ENCODE measurements around the gene KCNA10. TPM values are rescaled to one million over a fixed set of nuclear protein-coding genes. Genes with fewer than 3 reads are reported as not detected.

KCNA10 gene
- polyA plus RNA-seq, 1 donor from 2014 or later: not detected

- Mint-ChIP-seq H3K27ac (no peak overlapping the region), H3K27me3 (peaks cover 12% of the 10 kb centered on the region), H3K4me3 (no peak overlapping the region), H3K9me3 (peaks cover 0 to 3% (median 0%) of the 10 kb centered on the region in 3 donors), H3K36me3 (no peaks in the 10 kb centered on the region), H3K4me1 (no peaks in the 10 kb centered on the region)
Measured at GRCh38 chr1:110544753-110545152, 25.8 kb upstream of the KCNA10 start.

GRCh38 chr1:110542725-110543124 lies 23.8 kb upstream of the KCNA10 start:
- no peak overlapping the region for H3K27ac Mint-ChIP-seq
- peaks cover 10% of the 10 kb centered on the region for H3K27me3 Mint-ChIP-seq
- no peaks in the 10 kb centered on the region for H3K4me1 Mint-ChIP-seq
- no peaks in the 10 kb centered on the region for H3K36me3 Mint-ChIP-seq
- peaks cover 0 to 3% (median 0%) of the 10 kb centered on the region in 3 donors for H3K9me3 Mint-ChIP-seq
- H3K4me3 Mint-ChIP-seq: no peak overlapping the region

GRCh38 chr1:110541906-110542395 lies 23.0 kb upstream of the KCNA10 start:
- no peak overlapping the region for H3K27ac Mint-ChIP-seq
- no peaks in the 10 kb centered on the region for H3K36me3 Mint-ChIP-seq
- peaks cover 10% of the 10 kb centered on the region for H3K27me3 Mint-ChIP-seq
- peaks cover 0 to 3% (median 0%) of the 10 kb centered on the region in 3 donors for H3K9me3 Mint-ChIP-seq
- H3K4me3 Mint-ChIP-seq: no peak overlapping the region
- H3K4me1 Mint-ChIP-seq: no peaks in the 10 kb centered on the region

- peaks cover 0 to 3% (median 0%) of the 10 kb centered on the region in 3 donors for H3K9me3 Mint-ChIP-seq
- no peaks in the 10 kb centered on the region for H3K36me3 Mint-ChIP-seq
- H3K27me3 Mint-ChIP-seq: peaks cover 8% of the 10 kb centered on the region
- H3K4me1 Mint-ChIP-seq: no peaks in the 10 kb centered on the region
- H3K4me3 Mint-ChIP-seq: no peak overlapping the region
- no peak overlapping the region for H3K27ac Mint-ChIP-seq
Measured at GRCh38 chr1:110540891-110541685, 22.1 kb upstream of the KCNA10 start.

GRCh38 chr1:110538921-110539320 lies 19.9 kb upstream of the KCNA10 start:
- H3K27me3 Mint-ChIP-seq: peaks cover 8% of the 10 kb centered on the region
- peaks cover 0 to 3% (median 0%) of the 10 kb centered on the region in 3 donors for H3K9me3 Mint-ChIP-seq

GRCh38 chr1:110538075-110538474 lies 19.1 kb upstream of the KCNA10 start:
- Mint-ChIP-seq H3K9me3 (no peaks in the 10 kb centered on the region), H3K27me3 (peaks cover 8% of the 10 kb centered on the region), H3K4me3 (no peak overlapping the region), H3K27ac (no peak overlapping the region), H3K4me1 (no peaks in the 10 kb centered on the region), H3K36me3 (no peaks in the 10 kb centered on the region)

More at GRCh38 chr1:110538921-110539320, 19.9 kb upstream of the KCNA10 start:
- Mint-ChIP-seq H3K4me1 (no peaks in the 10 kb centered on the region), H3K36me3 (no peaks in the 10 kb centered on the region), H3K4me3 (no peak overlapping the region), H3K27ac (no peak overlapping the region)

- Mint-ChIP-seq H3K27ac (no peak overlapping the region), H3K9me3 (no peaks in the 10 kb centered on the region), H3K4me3 (no peak overlapping the region), H3K36me3 (no peaks in the 10 kb centered on the region), H3K27me3 (peaks cover 14% of the 10 kb centered on the region), H3K4me1 (no peaks in the 10 kb centered on the region)
Measured at GRCh38 chr1:110535985-110536384, 17.0 kb upstream of the KCNA10 start.

- H3K36me3 Mint-ChIP-seq: no peaks in the 10 kb centered on the region
- H3K9me3 Mint-ChIP-seq: no peaks in the 10 kb centered on the region
- peaks cover 16% of the 10 kb centered on the region for H3K27me3 Mint-ChIP-seq
- H3K4me1 Mint-ChIP-seq: no peaks in the 10 kb centered on the region
- H3K27ac Mint-ChIP-seq: no peak overlapping the region
- no peak overlapping the region for H3K4me3 Mint-ChIP-seq
Measured at GRCh38 chr1:110533230-110533629, 14.3 kb upstream of the KCNA10 start.

- peaks cover 22% of the 10 kb centered on the region for H3K27me3 Mint-ChIP-seq
- peaks cover 0 to 3% (median 0%) of the 10 kb centered on the region in 3 donors for H3K4me1 Mint-ChIP-seq
- no peaks in the 10 kb centered on the region for H3K9me3 Mint-ChIP-seq
- no peaks in the 10 kb centered on the region for H3K36me3 Mint-ChIP-seq
- H3K27ac Mint-ChIP-seq: no peak overlapping the region
- H3K4me3 Mint-ChIP-seq: no peak overlapping the region
Measured at GRCh38 chr1:110529011-110529410, 10.0 kb upstream of the KCNA10 start.

GRCh38 chr1:110526201-110526780 lies 7.3 kb upstream of the KCNA10 start:
- Mint-ChIP-seq H3K27ac (no peak overlapping the region), H3K27me3 (peaks cover 18% of the 10 kb centered on the region), H3K4me3 (no peak overlapping the region), H3K36me3 (no peaks in the 10 kb centered on the region), H3K9me3 (no peaks in the 10 kb centered on the region), H3K4me1 (peaks cover 0 to 3% (median 0%) of the 10 kb centered on the region in 3 donors)

GRCh38 chr1:110525249-110525595 lies 6.2 kb upstream of the KCNA10 start:
- H3K4me1 Mint-ChIP-seq: peaks cover 0 to 3% (median 0%) of the 10 kb centered on the region in 3 donors
- H3K9me3 Mint-ChIP-seq: no peaks in the 10 kb centered on the region
- H3K27ac Mint-ChIP-seq: no peak overlapping the region
- no peaks in the 10 kb centered on the region for H3K36me3 Mint-ChIP-seq
- H3K27me3 Mint-ChIP-seq: peaks cover 13% of the 10 kb centered on the region
- no peak overlapping the region for H3K4me3 Mint-ChIP-seq

- H3K27me3 Mint-ChIP-seq: peaks cover 13% of the 10 kb centered on the region
- H3K4me1 Mint-ChIP-seq: peaks cover 0 to 3% (median 0%) of the 10 kb centered on the region in 3 donors
- no peaks in the 10 kb centered on the region for H3K36me3 Mint-ChIP-seq
- H3K4me3 Mint-ChIP-seq: peak overlapping the region in 2 of 4 donors; percentile 2 to 46
- H3K9me3 Mint-ChIP-seq: no peaks in the 10 kb centered on the region
- no peak overlapping the region for H3K27ac Mint-ChIP-seq
Measured at GRCh38 chr1:110524311-110525248, 5.6 kb upstream of the KCNA10 start.

GRCh38 chr1:110523011-110523410 lies 4.0 kb upstream of the KCNA10 start:
- H3K27me3 Mint-ChIP-seq: peaks cover 8% of the 10 kb centered on the region
- H3K4me1 Mint-ChIP-seq: peaks cover 0 to 3% (median 0%) of the 10 kb centered on the region in 3 donors
- H3K4me3 Mint-ChIP-seq: no peak overlapping the region
- no peaks in the 10 kb centered on the region for H3K36me3 Mint-ChIP-seq
- H3K9me3 Mint-ChIP-seq: no peaks in the 10 kb centered on the region
- H3K27ac Mint-ChIP-seq: no peak overlapping the region

- H3K4me3 Mint-ChIP-seq: no peak overlapping the region
- H3K9me3 Mint-ChIP-seq: no peaks in the 10 kb centered on the region
- peaks cover 8% of the 10 kb centered on the region for H3K27me3 Mint-ChIP-seq
- peaks cover 0 to 3% (median 0%) of the 10 kb centered on the region in 3 donors for H3K4me1 Mint-ChIP-seq
- H3K27ac Mint-ChIP-seq: no peak overlapping the region
- H3K36me3 Mint-ChIP-seq: no peaks in the 10 kb centered on the region
Measured at GRCh38 chr1:110522560-110522959, 3.6 kb upstream of the KCNA10 start.

- peaks cover 0 to 3% (median 0%) of the 10 kb centered on the region in 3 donors for H3K4me1 Mint-ChIP-seq
- no peaks in the 10 kb centered on the region for H3K36me3 Mint-ChIP-seq
- peaks cover 7% of the 10 kb centered on the region for H3K27me3 Mint-ChIP-seq
- no peaks in the 10 kb centered on the region for H3K9me3 Mint-ChIP-seq
- no peak overlapping the region for H3K4me3 Mint-ChIP-seq
- no peak overlapping the region for H3K27ac Mint-ChIP-seq
Measured at GRCh38 chr1:110520827-110521226, 1.9 kb upstream of the KCNA10 start.

Data from IgD-negative memory B cell (primary cell).